ENCODE measurements around the gene TMTC3.
A peak's percentile ranks its signal among the peaks of the same experiment; 100 is the strongest.

TMTC3 gene

GRCh38 chr12:88227263-88227662, 85.2 kb downstream of the TMTC3 start:
- no peak for DNase-seq (ENCODE audit: low spot score)

DNA sequence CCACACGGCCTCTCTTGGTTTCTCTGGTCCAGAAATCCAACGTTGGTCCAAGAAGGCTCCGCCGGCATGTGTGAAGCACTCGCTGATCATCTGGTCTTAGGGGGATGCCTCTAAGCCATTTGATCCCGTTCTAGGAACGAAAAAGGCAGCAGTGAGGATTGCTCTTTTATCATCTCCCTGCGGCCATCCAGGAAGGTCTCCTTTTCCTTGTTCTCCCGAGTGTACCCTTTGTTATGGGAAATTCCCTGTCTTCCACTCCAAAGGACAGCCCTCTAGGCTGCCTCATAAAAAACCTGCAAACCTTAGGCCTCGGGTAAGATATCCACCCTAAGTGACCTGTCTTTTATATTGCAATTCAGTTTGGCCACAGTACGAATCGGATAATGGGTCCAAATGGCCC, 85.8 kb downstream of the TMTC3 start:
- DNase-seq (ENCODE audit: low spot score): no peak

DNA sequence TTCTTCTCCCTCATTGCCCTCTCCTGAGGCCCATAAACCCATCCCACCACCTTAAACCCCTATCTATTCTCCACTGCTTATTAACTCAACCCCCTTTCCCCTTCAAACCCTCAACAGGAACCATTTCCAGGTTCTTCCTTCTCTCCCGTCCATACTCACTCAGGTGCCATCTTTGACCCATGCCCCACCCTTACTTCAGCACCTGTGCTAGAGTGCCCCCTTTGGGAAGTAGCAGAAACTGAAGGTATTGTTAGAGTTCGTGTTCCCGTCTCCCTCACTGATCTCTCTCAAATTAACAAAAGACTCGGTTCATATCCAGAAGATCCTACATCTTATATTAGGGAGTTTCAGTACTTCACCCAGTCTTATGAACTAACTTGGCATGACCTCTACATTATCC, 86.6 kb downstream of the TMTC3 start:
- DNase-seq (ENCODE audit: low spot score): no peak

- DNase-seq (ENCODE audit: low spot score): no peak
These were observed 88.2 kb downstream of the TMTC3 start for GRCh38 chr12:88230271-88230670.

DNA sequence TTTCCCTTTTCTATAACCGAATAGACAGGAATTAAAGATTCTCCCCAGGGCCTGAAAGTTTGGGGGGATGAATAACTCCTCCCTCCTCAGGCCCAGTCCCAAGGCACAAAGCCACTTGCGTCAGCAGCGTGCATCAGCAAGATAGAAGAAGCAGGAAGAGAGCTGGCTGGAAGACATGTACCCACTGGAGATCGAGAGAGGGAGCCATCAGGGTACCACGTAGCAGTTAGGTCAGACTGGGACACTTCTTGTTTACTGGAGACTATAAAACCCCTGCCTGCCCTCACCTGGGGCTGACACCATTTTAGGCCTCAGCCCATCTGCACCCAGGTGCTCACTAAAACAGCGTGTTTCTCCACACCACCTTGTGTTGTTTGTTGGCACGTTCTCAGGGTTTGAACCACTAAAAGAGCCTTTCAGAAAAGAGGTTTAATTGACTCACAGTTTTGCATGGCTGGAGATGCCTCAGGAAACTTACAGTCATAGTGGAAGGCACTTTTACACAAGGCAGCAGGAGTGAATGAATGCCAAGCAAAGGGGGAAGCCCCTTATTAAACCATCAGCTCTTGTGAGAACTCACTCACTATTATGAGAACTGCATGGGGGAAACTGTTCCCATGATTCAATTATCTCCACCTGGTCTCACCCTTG, 93.2 kb downstream of the TMTC3 start:
- DNase-seq (ENCODE audit: low spot score): no peak

GRCh38 chr12:88237954-88238353, 95.8 kb downstream of the TMTC3 start:
- DNase-seq (ENCODE audit: low spot score): no peak

DNA sequence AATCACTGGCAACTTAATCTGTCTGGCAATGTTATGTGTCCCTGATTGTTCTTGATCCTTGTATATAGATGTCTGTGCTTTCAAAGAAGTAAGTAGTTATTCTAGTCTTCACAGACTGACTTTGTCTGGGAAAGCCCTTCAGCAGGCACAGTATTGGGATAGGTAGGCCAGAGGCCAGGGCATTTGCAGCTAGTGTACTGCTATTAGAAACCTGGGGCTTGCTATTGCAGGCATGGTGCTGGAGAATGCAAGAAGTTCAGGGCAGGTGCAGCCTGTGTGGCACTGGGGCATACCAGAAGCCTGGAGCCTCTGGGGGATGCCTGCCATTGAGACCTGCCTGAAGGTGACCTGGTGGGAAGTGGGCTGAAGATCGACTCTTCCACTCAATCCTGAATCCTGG, 96.3 kb downstream of the TMTC3 start:
- DNase-seq (ENCODE audit: low spot score): no peak

GRCh38 chr12:88241862-88242570, 99.9 kb downstream of the TMTC3 start:
- DNase-seq (ENCODE audit: low spot score): peak; percentile 66

DNA sequence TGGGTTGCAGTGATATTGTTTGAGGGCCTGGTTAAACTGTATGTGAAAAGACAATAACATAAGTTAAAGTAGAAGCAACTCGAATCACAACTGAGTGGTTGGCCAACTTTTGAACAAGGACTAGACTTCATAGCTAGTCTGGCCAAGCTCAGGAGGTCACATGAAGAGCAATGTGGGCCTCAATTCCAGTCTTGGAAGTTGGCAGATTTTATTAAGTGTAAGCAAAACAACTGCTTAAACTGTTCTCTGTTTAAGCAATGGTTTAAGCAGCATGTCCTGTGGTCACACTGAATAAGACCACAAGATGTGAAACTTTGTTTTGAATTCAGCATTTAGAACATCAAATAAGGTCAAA, 100.4 kb downstream of the TMTC3 start:
- peak; percentile 12 for DNase-seq (ENCODE audit: low spot score)

DNA sequence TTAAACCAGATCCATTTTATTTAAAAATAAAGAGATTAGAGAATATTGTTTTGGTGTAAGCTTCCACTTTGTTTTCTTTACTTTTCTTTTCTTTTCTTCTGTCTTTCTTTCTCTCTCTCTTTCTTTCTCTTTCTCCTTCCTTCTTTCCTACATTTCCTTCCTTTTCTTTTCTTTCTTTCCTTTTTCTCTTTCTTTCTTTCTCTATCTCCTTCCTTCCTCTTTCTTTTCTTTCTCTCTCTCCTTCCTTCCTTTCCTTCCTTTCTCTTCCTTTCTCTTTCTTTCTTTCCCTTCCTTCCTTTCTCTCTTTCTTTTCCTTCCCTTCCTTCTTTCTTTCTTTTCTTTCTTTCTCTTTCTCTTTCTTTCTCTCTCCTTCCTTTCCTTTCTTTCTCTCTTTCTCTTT, 100.8 kb downstream of the TMTC3 start:
- no peak for DNase-seq (ENCODE audit: low spot score)

DNA sequence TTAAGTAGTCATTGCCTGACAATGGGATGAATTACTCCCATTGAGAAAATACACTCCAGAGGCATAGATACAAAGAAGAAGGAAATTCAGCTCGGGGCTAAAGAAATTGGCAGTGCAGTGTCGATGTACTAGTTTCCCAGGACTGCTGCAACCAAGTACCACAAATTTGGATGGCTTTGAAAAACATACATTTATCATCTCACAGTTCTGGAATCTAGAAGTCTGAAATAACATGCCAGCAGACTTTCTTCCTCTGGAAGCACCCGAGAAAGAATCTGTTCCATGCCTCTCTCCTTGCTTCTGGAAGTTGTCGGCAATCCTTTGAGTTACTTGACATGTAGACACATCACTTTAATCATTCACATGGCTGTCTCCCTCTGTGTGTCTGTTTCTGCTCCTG, 101.9 kb downstream of the TMTC3 start:
- DNase-seq (ENCODE audit: low spot score): no peak

GRCh38 chr12:88245905-88246304, 103.8 kb downstream of the TMTC3 start:
- DNase-seq (ENCODE audit: low spot score): no peak

- peak; percentile 14 for DNase-seq (ENCODE audit: low spot score)
These were observed 105.1 kb downstream of the TMTC3 start for GRCh38 chr12:88247241-88247643.

GRCh38 chr12:88248606-88249005, 106.5 kb downstream of the TMTC3 start:
- no peak for DNase-seq (ENCODE audit: low spot score)

All from AG08396 (cell line).